H1 (cell line): ENCODE results near the gene NLGN4Y. TPM values are rescaled to one million over a fixed set of nuclear protein-coding genes. Genes with fewer than 3 reads are reported as not detected.

Source experiments
- ASH2L ChIP-seq: fragments of 200-600, 300-600 bp; sonication (generic); IDR thresholded peaks from one replicate; pipeline ENCODE4 v1.7.1; 2017; ENCODE audit warnings: low read length
- BCL11A ChIP-seq, 2 experiments: IDR thresholded peaks; one replicate each; pipeline ENCODE4 v1.6.1; 2011; ENCODE audit warnings: low read depth in 2 of 2, low read length in 2 of 2, mild to moderate bottlenecking in 2 of 2
- CEBPB ChIP-seq: IDR thresholded peaks from 2 replicates; pipeline ENCODE4 v1.6.1; 2012; ENCODE audit warnings: low read depth, low read length
- CHD2 ChIP-seq: IDR thresholded peaks from 2 replicates; pipeline ENCODE4 v1.6.1; 2012; ENCODE audit warnings: low read length, improper control_type of control experiment
- EP300 ChIP-seq, 2 experiments: IDR thresholded peaks; 1 replicate in 1 of 2; 2 replicates in 1 of 2; pipeline ENCODE4 v1.6.1; 2011 to 2012; ENCODE audit warnings: low read depth in 2 of 2, low read length in 2 of 2, mild to moderate bottlenecking in 2 of 2, borderline replicate concordance in 1 of 2, inconsistent platforms in 1 of 2, moderate library complexity in 1 of 2
- GABPA ChIP-seq: IDR thresholded peaks from 2 replicates; pipeline ENCODE4 v1.6.1; 2011; ENCODE audit warnings: mild to moderate bottlenecking, low read length, moderate library complexity, borderline replicate concordance; ENCODE audit not compliant: insufficient read depth
- RNF2 ChIP-seq: fragments of 200-900, 300-1000 bp; sonication (generic); IDR thresholded peaks from 2 replicates; pipeline ENCODE4 v1.7.1; 2016; ENCODE audit warnings: borderline replicate concordance, low read depth, mild to moderate bottlenecking, antibody characterized with exemption, low read length; ENCODE audit not compliant: poor library complexity, severe bottlenecking; ENCODE audit errors: missing control alignments
- SP4 ChIP-seq: IDR thresholded peaks from 2 replicates; pipeline ENCODE4 v1.6.1; 2012; ENCODE audit warnings: low read length, inconsistent platforms
- polyA plus RNA-seq, 7 experiments: library from polyadenylated mRNA; depleted of rRNA in 3 of 7; stranded (reverse) in 5 of 7; unstranded in 2 of 7; fragments of >200 nt in 5 of 7; fragments of 200-250 nt in 2 of 7; gene quantifications; 1 replicate in 5 of 7; 2 replicates in 1 of 7; 4 replicates in 1 of 7; pipeline versions ENCODE4 v1.2.1 to v1.2.3, GENCODE V29; 2011 to 2013; ENCODE audit warnings: missing spikeins in 2 of 7, mixed read lengths in 2 of 7
- total RNA-seq: library from RNA; stranded (reverse); fragmentation: NEBNext Ultra II Directional; extraction: Animal tissue kit (Norgen Biotek cat#: 25700); gene quantifications from 2 replicates; pipeline ENCODE4 v1.2.1, GENCODE V29; 2021
- TF ChIP-seq, protein P1 (sequence below): fragments of 300-600 bp; sonication (generic); IDR thresholded peaks from 2 replicates; pipeline ENCODE4 v1.7.1; 2012; ENCODE audit warnings: low read length, moderate library complexity, mild to moderate bottlenecking, inconsistent platforms; ENCODE audit not compliant: insufficient replicate concordance

The NLGN4Y gene
- total and polyA plus RNA-seq, 2 of the 8 experiments (the other 6 are each of a cell fraction or from before 2014, with no cell fraction given): 35.7 to 51.3 TPM

DNA sequence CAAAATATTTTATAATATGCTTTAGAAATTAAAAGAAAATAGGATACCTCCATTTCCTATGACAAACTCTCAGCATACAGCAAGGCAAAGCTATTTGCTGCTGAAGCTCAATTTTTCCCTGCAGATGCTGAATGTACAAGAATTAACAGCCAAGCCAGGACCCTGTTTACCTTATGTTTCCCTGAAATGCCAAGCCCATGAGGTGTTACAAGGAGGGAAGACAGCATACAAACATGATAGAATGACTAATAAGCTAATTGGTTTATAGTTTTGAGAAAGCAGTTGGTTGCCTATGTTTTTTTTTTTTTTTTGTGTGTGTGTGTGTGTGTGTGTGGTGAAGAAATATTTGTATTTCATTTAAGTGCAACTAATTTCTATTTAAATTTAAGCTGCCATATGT, 113.2 kb downstream of the NLGN4Y start (continued):
- TF ChIP-seq, protein P1, sequence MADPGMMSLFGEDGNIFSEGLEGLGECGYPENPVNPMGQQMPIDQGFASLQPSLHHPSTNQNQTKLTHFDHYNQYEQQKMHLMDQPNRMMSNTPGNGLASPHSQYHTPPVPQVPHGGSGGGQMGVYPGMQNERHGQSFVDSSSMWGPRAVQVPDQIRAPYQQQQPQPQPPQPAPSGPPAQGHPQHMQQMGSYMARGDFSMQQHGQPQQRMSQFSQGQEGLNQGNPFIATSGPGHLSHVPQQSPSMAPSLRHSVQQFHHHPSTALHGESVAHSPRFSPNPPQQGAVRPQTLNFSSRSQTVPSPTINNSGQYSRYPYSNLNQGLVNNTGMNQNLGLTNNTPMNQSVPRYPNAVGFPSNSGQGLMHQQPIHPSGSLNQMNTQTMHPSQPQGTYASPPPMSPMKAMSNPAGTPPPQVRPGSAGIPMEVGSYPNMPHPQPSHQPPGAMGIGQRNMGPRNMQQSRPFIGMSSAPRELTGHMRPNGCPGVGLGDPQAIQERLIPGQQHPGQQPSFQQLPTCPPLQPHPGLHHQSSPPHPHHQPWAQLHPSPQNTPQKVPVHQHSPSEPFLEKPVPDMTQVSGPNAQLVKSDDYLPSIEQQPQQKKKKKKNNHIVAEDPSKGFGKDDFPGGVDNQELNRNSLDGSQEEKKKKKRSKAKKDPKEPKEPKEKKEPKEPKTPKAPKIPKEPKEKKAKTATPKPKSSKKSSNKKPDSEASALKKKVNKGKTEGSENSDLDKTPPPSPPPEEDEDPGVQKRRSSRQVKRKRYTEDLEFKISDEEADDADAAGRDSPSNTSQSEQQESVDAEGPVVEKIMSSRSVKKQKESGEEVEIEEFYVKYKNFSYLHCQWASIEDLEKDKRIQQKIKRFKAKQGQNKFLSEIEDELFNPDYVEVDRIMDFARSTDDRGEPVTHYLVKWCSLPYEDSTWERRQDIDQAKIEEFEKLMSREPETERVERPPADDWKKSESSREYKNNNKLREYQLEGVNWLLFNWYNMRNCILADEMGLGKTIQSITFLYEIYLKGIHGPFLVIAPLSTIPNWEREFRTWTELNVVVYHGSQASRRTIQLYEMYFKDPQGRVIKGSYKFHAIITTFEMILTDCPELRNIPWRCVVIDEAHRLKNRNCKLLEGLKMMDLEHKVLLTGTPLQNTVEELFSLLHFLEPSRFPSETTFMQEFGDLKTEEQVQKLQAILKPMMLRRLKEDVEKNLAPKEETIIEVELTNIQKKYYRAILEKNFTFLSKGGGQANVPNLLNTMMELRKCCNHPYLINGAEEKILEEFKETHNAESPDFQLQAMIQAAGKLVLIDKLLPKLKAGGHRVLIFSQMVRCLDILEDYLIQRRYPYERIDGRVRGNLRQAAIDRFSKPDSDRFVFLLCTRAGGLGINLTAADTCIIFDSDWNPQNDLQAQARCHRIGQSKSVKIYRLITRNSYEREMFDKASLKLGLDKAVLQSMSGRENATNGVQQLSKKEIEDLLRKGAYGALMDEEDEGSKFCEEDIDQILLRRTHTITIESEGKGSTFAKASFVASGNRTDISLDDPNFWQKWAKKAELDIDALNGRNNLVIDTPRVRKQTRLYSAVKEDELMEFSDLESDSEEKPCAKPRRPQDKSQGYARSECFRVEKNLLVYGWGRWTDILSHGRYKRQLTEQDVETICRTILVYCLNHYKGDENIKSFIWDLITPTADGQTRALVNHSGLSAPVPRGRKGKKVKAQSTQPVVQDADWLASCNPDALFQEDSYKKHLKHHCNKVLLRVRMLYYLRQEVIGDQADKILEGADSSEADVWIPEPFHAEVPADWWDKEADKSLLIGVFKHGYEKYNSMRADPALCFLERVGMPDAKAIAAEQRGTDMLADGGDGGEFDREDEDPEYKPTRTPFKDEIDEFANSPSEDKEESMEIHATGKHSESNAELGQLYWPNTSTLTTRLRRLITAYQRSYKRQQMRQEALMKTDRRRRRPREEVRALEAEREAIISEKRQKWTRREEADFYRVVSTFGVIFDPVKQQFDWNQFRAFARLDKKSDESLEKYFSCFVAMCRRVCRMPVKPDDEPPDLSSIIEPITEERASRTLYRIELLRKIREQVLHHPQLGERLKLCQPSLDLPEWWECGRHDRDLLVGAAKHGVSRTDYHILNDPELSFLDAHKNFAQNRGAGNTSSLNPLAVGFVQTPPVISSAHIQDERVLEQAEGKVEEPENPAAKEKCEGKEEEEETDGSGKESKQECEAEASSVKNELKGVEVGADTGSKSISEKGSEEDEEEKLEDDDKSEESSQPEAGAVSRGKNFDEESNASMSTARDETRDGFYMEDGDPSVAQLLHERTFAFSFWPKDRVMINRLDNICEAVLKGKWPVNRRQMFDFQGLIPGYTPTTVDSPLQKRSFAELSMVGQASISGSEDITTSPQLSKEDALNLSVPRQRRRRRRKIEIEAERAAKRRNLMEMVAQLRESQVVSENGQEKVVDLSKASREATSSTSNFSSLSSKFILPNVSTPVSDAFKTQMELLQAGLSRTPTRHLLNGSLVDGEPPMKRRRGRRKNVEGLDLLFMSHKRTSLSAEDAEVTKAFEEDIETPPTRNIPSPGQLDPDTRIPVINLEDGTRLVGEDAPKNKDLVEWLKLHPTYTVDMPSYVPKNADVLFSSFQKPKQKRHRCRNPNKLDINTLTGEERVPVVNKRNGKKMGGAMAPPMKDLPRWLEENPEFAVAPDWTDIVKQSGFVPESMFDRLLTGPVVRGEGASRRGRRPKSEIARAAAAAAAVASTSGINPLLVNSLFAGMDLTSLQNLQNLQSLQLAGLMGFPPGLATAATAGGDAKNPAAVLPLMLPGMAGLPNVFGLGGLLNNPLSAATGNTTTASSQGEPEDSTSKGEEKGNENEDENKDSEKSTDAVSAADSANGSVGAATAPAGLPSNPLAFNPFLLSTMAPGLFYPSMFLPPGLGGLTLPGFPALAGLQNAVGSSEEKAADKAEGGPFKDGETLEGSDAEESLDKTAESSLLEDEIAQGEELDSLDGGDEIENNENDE: no peak
- TF ChIP-seq GABPA (no peak), CHD2 (no peak), ASH2L (no peak), SP4 (no peak), BCL11A (IDR thresholded peaks at IDR 0.05; ENCODE audit: low read depth in 2 of 2, low read length in 2 of 2) (no peak), CEBPB (no peak), EP300 (IDR thresholded peaks at IDR 0.05; ENCODE audit: borderline replicate concordance in 1 of 2, low read depth in 2 of 2, low read length in 2 of 2) (no peak), RNF2 (no peak)
